ENCODE measurements around the gene DCHS1.

The DCHS1 gene

GRCh38 chr11:6587360-6587953 is 68.2 kb downstream of the DCHS1 start:
- DNase-seq (ENCODE audit: low spot score): no peak

- DNase-seq (ENCODE audit: low spot score): no peak
Observed at GRCh38 chr11:6586434-6587359, 68.9 kb downstream of the DCHS1 start.

GRCh38 chr11:6584528-6584927 is 71.1 kb downstream of the DCHS1 start:
- DNase-seq (ENCODE audit: low spot score): no peak

GRCh38 chr11:6583584-6583983 is 72.0 kb downstream of the DCHS1 start:
- DNase-seq (ENCODE audit: low spot score): no peak

- no peak for DNase-seq (ENCODE audit: low spot score)
Observed at GRCh38 chr11:6579681-6580080, 75.9 kb downstream of the DCHS1 start.

GRCh38 chr11:6578134-6578533 is 77.5 kb downstream of the DCHS1 start:
- no peak for DNase-seq (ENCODE audit: low spot score)

GRCh38 chr11:6576471-6577373 is 78.9 kb downstream of the DCHS1 start:
- DNase-seq (ENCODE audit: low spot score): no peak

- no peak for DNase-seq (ENCODE audit: low spot score)
Observed at GRCh38 chr11:6574816-6575715, 80.5 kb downstream of the DCHS1 start.

GRCh38 chr11:6572215-6572614 is 83.4 kb downstream of the DCHS1 start:
- no peak for DNase-seq (ENCODE audit: low spot score)

GRCh38 chr11:6571434-6572008 is 84.1 kb downstream of the DCHS1 start:
- no peak for DNase-seq (ENCODE audit: low spot score)

All from germinal center (tissue), 1 donor.